Dermis blood vessel endothelial cell (primary cell): Measurements from ENCODE around the gene CKMT1B. TPM values are rescaled to one million over a fixed set of nuclear protein-coding genes. Genes with fewer than 3 reads are reported as not detected.
"Not testable (repeated sequence)": the region's sequence is repeated elsewhere in the genome, so short reads cannot be mapped to it uniquely, and the experiment has no call there.

Experiments used
- DNase-seq: peaks from one replicate; pipeline ENCODE4 v3.0.0; 2010
- total RNA-seq: library from RNA; depleted of rRNA; stranded (reverse); fragments of >200 nt; gene quantifications from 2 replicates; pipeline ENCODE4 v1.2.3, GENCODE V29; 2014

The CKMT1B gene
- total RNA-seq, 1 donor from 2014 or later = not detected

DNA sequence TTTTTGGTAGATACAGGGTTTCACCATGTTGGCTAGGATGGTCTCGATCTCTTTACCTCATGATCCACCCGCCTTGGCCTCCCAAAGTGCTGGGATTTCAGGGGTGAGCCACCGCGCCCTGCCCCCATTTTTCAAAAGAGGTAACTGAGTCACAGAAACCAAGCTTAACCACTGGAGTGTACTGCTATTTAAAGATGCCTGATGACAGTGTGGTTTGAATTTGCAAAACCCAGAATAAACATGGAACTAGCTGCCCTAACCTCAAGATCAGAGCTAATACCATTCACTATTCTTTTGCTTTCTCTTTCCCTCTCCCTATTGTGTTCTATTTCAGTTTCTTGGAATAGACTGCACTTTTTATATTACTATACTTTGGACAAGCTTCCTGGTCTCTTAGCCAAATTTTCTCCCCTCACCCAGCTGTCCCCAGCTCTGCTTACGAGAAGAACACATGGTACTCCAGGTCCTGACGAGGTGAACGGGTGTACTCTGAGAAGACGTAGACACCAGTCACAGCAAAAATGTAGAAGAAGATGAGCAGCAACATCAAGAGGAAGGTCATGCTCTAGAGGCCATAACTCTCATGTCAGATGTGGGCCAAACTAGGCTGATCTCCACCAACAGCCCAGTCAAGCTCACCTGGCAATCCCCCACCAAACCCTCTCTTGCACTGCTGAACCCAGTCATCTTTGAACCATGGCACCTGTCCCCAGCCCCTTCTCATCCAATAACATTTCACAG is 44.8 kb downstream of the CKMT1B start:
- DNase-seq = not testable (repeated sequence)

Other genes with a start within 250 kb of the CKMT1B start
- gene ZSCAN29, start 223.0 kb upstream of the CKMT1B start, total RNA-seq = 19.9 and 31.3 TPM in 2 replicates
- 15.3 and 15.7 TPM in 2 replicates for gene TUBGCP4, start 222.9 kb upstream of the CKMT1B start, total RNA-seq
- gene TP53BP1, start 100.9 kb upstream of the CKMT1B start, total RNA-seq = 62.6 and 76.5 TPM in 2 replicates
- gene MAP1A, start 76.4 kb upstream of the CKMT1B start, total RNA-seq = 0.33 and 0.34 TPM in 2 replicates
- 8.8 and 15.0 TPM in 2 replicates for gene PPIP5K1, start 3.8 kb upstream of the CKMT1B start, total RNA-seq
- 0.33 TPM in 1 of 2 replicates, not detected in the other for gene STRC, start 24.8 kb downstream of the CKMT1B start, total RNA-seq
- 0.17 and 0.33 TPM in 2 replicates for gene CATSPER2, start 54.8 kb downstream of the CKMT1B start, total RNA-seq
- gene CKMT1A, start 99.8 kb downstream of the CKMT1B start, total RNA-seq = not detected in 2 replicates
- gene PDIA3, start 152.4 kb downstream of the CKMT1B start, total RNA-seq = 155 and 423 TPM in 2 replicates
- 2.9 and 5.4 TPM in 2 replicates for gene ELL3, start 182.9 kb downstream of the CKMT1B start, total RNA-seq
- 787 and 1,230 TPM in 2 replicates for gene SERF2, start 198.3 kb downstream of the CKMT1B start, total RNA-seq
- not detected in 2 replicates for gene SERINC4, start 206.2 kb downstream of the CKMT1B start, total RNA-seq
- gene HYPK, start 206.6 kb downstream of the CKMT1B start, total RNA-seq = 2.9 and 4.6 TPM in 2 replicates
- 36.1 and 41.1 TPM in 2 replicates for gene MFAP1, start 230.7 kb downstream of the CKMT1B start, total RNA-seq
- 10.4 and 17.8 TPM in 2 replicates for gene WDR76, start 233.0 kb downstream of the CKMT1B start, total RNA-seq